Measurements from ENCODE around the gene TMEM179.

The TMEM179 gene

DNA sequence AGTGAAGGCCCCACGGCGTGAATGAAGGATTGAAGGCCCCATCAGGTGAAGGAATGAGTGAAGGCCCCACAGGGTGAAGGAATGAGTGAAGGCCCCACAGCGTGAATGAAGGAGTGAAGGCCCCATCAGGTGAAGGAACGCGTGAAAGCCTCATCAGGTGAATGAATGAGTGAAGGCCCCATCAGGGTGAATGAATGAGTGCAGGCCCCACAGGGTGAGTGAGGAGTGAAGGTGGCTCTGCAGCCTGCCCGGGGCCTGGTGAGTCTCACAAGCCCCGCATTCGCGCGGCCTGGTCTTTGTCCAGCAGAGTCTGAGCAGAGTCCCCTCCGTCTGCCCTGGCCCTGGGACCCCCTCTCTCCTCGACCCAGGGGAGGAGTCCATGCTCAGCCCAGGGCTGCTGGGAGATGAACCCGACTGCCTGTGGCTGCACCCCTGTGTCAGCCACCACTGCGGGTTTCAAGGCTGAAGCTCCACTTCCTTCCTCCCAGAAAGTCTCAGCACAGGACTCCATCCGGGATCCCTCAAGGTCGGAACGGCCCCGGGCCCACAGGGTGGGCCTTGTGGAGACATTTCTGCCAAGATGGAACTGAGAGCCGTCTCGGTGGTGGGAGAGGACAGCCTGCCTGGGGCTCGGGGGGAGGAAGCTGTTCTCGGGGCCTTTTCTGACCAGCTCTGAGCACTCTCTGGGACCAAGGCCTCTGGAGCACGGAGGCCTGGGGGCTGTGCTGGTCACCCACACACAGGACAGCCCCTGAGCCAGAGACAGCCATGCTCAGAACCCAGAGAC lies 37.4 kb upstream of the TMEM179 start:
- DNase-seq (ENCODE audit: low read depth), result no peak
- TF ChIP-seq, protein P1, sequence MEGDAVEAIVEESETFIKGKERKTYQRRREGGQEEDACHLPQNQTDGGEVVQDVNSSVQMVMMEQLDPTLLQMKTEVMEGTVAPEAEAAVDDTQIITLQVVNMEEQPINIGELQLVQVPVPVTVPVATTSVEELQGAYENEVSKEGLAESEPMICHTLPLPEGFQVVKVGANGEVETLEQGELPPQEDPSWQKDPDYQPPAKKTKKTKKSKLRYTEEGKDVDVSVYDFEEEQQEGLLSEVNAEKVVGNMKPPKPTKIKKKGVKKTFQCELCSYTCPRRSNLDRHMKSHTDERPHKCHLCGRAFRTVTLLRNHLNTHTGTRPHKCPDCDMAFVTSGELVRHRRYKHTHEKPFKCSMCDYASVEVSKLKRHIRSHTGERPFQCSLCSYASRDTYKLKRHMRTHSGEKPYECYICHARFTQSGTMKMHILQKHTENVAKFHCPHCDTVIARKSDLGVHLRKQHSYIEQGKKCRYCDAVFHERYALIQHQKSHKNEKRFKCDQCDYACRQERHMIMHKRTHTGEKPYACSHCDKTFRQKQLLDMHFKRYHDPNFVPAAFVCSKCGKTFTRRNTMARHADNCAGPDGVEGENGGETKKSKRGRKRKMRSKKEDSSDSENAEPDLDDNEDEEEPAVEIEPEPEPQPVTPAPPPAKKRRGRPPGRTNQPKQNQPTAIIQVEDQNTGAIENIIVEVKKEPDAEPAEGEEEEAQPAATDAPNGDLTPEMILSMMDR (IDR thresholded peaks at IDR 0.05; ENCODE audit: low read depth, low read length, missing control alignments), result no peak
- in situ Hi-C loops (cut with HindIII; ENCODE audit: low sequenced_read_pairs), result no loop called here
- no peak overlapping the region for H3K4me3 ChIP-seq (ENCODE audit: low read depth, low read length)

- H3K4me3 ChIP-seq (ENCODE audit: low read depth, low read length), result no peak overlapping the region
- in situ Hi-C loops (cut with HindIII; ENCODE audit: low sequenced_read_pairs), result no loop called here
- TF ChIP-seq, protein P1 (IDR thresholded peaks at IDR 0.05; ENCODE audit: low read depth, low read length, missing control alignments), result no peak
- no peak for DNase-seq (ENCODE audit: low read depth)
Observed at GRCh38 chr14:104640681-104641080, 36.1 kb upstream of the TMEM179 start.

DNA sequence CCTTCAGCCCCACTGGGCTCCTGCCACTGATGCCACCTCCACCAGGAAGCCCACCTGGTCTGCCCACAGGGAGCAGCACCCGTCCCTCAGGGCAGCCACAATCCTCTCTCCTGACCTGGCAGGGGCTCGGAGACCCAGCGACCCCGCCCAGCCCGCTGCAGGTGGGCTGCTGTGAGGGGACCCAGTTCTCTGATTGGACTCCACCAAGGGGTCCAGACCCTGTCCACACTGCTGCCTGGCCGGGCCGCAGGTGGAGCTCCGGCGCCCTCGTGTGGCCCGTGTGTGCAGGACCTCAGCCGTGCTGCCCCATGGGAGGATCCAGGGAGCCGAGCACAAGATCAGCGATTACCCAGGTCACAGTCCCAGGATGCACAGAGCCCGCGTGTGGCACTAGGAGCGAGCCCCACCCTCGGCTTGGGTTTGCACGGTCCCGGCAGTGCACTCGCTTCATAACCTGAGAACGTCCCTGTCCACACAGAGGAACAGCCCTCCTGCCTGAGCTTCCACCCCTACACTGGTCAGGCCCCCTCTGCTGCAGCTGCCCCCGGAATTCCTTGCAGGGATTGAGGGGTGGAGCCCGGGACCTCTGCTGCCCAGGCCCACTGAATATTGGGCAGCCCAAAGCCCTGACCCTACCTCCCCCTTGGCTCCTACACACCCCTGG lies 35.4 kb upstream of the TMEM179 start:
- peak; percentile 16 for DNase-seq (ENCODE audit: low read depth)
- TF ChIP-seq, protein P1 (IDR thresholded peaks at IDR 0.05; ENCODE audit: low read depth, low read length, missing control alignments), result peak; percentile 86
- H3K4me3 ChIP-seq (ENCODE audit: low read depth, low read length), result no peak overlapping the region
- in situ Hi-C loops (cut with HindIII; ENCODE audit: low sequenced_read_pairs), result no loop called here

GRCh38 chr14:104639471-104639870 lies 34.9 kb upstream of the TMEM179 start:
- no peak overlapping the region for H3K4me3 ChIP-seq (ENCODE audit: low read depth, low read length)
- in situ Hi-C loops (cut with HindIII; ENCODE audit: low sequenced_read_pairs), result no loop called here
- DNase-seq (ENCODE audit: low read depth), result no peak
- TF ChIP-seq, protein P1 (IDR thresholded peaks at IDR 0.05; ENCODE audit: low read depth, low read length, missing control alignments), result no peak

DNA sequence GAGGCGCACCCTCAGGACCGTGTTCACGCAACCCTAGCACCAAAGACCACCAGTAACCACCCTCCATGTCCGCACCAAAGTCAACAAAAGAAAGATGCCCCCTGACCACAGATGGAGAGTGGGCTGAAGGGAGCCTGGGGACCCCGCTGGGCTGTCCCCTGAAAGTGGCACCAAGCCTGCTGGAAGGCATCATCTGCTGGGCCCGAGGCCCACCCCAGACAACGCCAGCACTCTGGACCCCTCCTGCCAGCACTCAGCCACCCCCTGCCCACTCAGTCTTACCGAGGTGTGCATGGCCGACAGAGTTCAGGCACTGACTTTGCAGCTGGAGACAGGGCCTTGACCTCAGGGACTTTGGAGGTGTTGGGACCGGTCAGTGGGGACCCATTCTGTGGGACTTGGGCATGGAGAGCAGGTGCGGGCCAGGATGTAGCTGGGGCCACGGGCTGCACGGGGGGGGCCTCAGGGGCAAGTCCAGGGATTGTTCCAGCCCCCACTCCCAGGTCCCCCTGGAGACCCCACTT lies 34.4 kb upstream of the TMEM179 start:
- no peak for DNase-seq (ENCODE audit: low read depth)
- in situ Hi-C loops (cut with HindIII; ENCODE audit: low sequenced_read_pairs), result no loop called here
- no peak overlapping the region for H3K4me3 ChIP-seq (ENCODE audit: low read depth, low read length)
- TF ChIP-seq, protein P1 (IDR thresholded peaks at IDR 0.05; ENCODE audit: low read depth, low read length, missing control alignments), result no peak

DNA sequence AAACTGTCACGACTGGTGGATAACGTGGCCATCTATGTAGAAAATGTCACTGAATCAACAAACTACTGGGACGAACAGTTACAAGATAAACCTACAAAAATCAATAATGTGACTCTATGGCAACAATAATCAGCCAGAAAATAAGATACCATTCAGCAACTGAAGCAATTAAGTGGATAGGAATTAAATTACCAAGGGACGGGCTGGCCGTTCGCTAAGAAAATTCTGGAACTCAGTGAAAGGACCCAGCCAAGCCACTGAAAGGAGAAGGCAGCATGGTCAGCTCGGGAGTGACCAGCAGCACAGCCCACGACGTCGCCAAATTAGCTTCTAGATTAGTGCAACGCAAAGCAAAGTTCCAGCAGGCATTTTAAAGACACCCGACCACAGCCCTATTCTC lies 33.6 kb upstream of the TMEM179 start:
- no peak for DNase-seq (ENCODE audit: low read depth)
- TF ChIP-seq, protein P1 (IDR thresholded peaks at IDR 0.05; ENCODE audit: low read depth, low read length, missing control alignments), result no peak
- no peak overlapping the region for H3K4me3 ChIP-seq (ENCODE audit: low read depth, low read length)
- in situ Hi-C loops (cut with HindIII; ENCODE audit: low sequenced_read_pairs), result no loop called here
